K562 (cell line): Measurements from ENCODE around the gene GAK.

Source experiments
- CTCF ChIP-seq, 3 experiments: IDR thresholded peaks in 2 of 3; conservative IDR thresholded peaks in 1 of 3; 2 replicates each; pipeline ENCODE4 v1.5.1; 2011 to 2012; ENCODE audit warnings: low read length in 3 of 3, mild to moderate bottlenecking in 3 of 3, control low read depth in 2 of 3, improper control_type of control experiment in 1 of 3, inconsistent platforms in 1 of 3, low read depth in 1 of 3, mixed read lengths in 1 of 3, moderate library complexity in 1 of 3; ENCODE audit not compliant: insufficient read depth in 2 of 3
- HMG20A ChIP-seq: fragments of 450-650 bp; formaldehyde crosslinking; conservative IDR thresholded peaks from 2 replicates; pipeline ENCODE4 v1.4.0; 2020; ENCODE audit warnings: mild to moderate bottlenecking, mixed read lengths
- SIN3A ChIP-seq, 2 experiments: fragments of 150-350 bp in 1 of 2; IDR thresholded peaks; 2 replicates each; pipeline ENCODE4 v1.6.1; 2011 to 2016; ENCODE audit warnings: borderline replicate concordance in 2 of 2, low read depth in 2 of 2, low read length in 2 of 2, mild to moderate bottlenecking in 2 of 2, moderate library complexity in 2 of 2; ENCODE audit not compliant: control insufficient read depth in 1 of 2
- ZNF407 ChIP-seq: fragments of 450-650 bp; IDR thresholded peaks from 2 replicates; pipeline ENCODE4 v1.6.1; 2016; ENCODE audit warnings: low read depth

GRCh38 chr4:970046-970745 is 38.1 kb upstream of the GAK start:
- no peak for TF ChIP-seq ZNF407
- TF ChIP-seq CTCF (IDR thresholded peaks at IDR 0.05 in 2 of 3, conservative IDR thresholded peaks at IDR 0.05 in 1 of 3; ENCODE audit: insufficient read depth in 2 of 3, low read depth in 1 of 3, low read length in 3 of 3) = no peak
- TF ChIP-seq HMG20A (CRISPR knock-in tag) = no peak
- no peak for TF ChIP-seq SIN3A (IDR thresholded peaks at IDR 0.05; ENCODE audit: borderline replicate concordance in 2 of 2, control insufficient read depth in 1 of 2, low read depth in 2 of 2, low read length in 2 of 2)
